ENCODE results near the gene SRSF7. TPM values are rescaled to one million over a fixed set of nuclear protein-coding genes. Genes with fewer than 3 reads are reported as not detected.
"Not testable (repeated sequence)": the region's sequence is repeated elsewhere in the genome, so short reads cannot be mapped to it uniquely, and the experiment has no call there.

SRSF7 gene
- 63.6 to 87.0 TPM (median 67.5 TPM) in 3 replicates for total RNA-seq
- long read RNA-seq, transcript SRSF7-201 (8 exons, 2,489 nt): major isoform, 23 of 46 reads
- long read RNA-seq, partial matches to known transcripts: 3 of 46 reads
- long read RNA-seq, other reads (novel, unspliced or antisense): 6 of 46 reads

- no peak for TF ChIP-seq CTCF (IDR thresholded peaks at IDR 0.05)
- peak; percentile 97 for DNase-seq (ENCODE audit: low spot score)
- Mint-ChIP-seq H3K27ac (ENCODE audit: unreplicated experiment) (peak within 1 kb of the TSS; percentile 95), H3K4me3 (ENCODE audit: unreplicated experiment) (peak within 1 kb of the TSS; percentile 89), H3K27me3 (ENCODE audit: low read depth) (no peaks in the 10 kb centered on the region), H3K36me3 (ENCODE audit: low read depth) (peaks cover 29% of the 10 kb centered on the region), H3K9me3 (ENCODE audit: low read depth) (no peaks in the 10 kb centered on the region), H3K4me1 (ENCODE audit: low read depth) (peaks cover 38% of the 10 kb centered on the region)
These were observed at the start of gene SRSF7 for GRCh38 chr2:38750891-38751595. Gene SRSF7, minus strand, starts transcription at chr2:38751361. Its CDS starts 105 bp downstream, at chr2:38751256.

- no peak for TF ChIP-seq CTCF (IDR thresholded peaks at IDR 0.05)
- Mint-ChIP-seq H3K4me1 (ENCODE audit: low read depth) (no peaks in the 10 kb centered on the region), H3K36me3 (ENCODE audit: low read depth) (peaks cover 7% of the 10 kb centered on the region), H3K9me3 (ENCODE audit: low read depth) (no peaks in the 10 kb centered on the region), H3K27ac (ENCODE audit: unreplicated experiment) (no peak overlapping the region), H3K27me3 (ENCODE audit: low read depth) (no peaks in the 10 kb centered on the region), H3K4me3 (ENCODE audit: unreplicated experiment) (no peak overlapping the region)
- DNase-seq (ENCODE audit: low spot score): no peak
These were observed 46.8 kb upstream of the SRSF7 start for GRCh38 chr2:38797953-38798352.

- TF ChIP-seq CTCF (IDR thresholded peaks at IDR 0.05): no peak
- no peaks in the 10 kb centered on the region for H3K27me3 Mint-ChIP-seq (ENCODE audit: low read depth)
- no peaks in the 10 kb centered on the region for H3K9me3 Mint-ChIP-seq (ENCODE audit: low read depth)
- peak overlapping the region; percentile 27 for H3K27ac Mint-ChIP-seq (ENCODE audit: unreplicated experiment)
- H3K4me3 Mint-ChIP-seq (ENCODE audit: unreplicated experiment): no peak overlapping the region
- H3K36me3 Mint-ChIP-seq (ENCODE audit: low read depth): peaks cover 7% of the 10 kb centered on the region
- H3K4me1 Mint-ChIP-seq (ENCODE audit: low read depth): no peaks in the 10 kb centered on the region
- no peak for DNase-seq (ENCODE audit: low spot score)
These were observed 46.1 kb upstream of the SRSF7 start for GRCh38 chr2:38797250-38797676.

- not testable (repeated sequence) for H3K9me3 Mint-ChIP-seq (ENCODE audit: low read depth); H3K4me1 Mint-ChIP-seq (ENCODE audit: low read depth); H3K27ac Mint-ChIP-seq (ENCODE audit: unreplicated experiment); DNase-seq (ENCODE audit: low spot score); H3K27me3 Mint-ChIP-seq (ENCODE audit: low read depth); H3K36me3 Mint-ChIP-seq (ENCODE audit: low read depth); H3K4me3 Mint-ChIP-seq (ENCODE audit: unreplicated experiment)
These were observed 43.9 kb upstream of the SRSF7 start for GRCh38 chr2:38795016-38795415.

DNA sequence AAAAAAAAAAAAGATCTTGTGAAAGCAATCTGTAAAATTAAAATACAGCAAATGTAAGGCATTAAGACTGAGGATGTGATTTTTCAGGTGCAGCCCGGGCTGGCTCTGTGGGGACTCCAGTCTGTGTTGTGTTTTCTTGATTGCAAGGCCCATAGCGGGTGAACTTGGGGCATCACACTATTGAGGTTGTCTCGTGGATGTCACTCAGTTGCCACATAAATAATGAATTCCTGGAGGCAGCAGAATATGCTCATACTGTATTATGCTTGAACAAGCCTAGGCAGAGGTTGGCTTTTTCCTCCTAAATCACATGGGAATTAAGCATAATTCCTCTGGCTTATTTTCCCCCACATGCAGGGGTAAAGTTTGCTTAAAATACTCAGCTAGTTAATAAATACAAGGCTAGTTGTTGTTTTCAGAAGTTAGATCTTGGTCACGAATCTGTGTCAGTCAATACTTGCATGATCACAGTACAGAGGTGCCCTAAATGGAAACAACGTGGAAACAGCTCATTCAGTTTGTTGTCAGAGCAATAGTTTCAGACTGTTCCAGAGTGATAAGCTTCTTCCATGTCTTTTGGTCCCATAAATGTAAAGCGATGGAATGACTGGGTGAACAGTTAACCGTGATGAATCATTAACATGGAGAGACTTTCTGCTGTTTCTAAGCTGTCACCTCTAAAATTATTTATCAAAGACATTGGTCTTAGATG is 43.2 kb upstream of the SRSF7 start:
- no peak for TF ChIP-seq CTCF (IDR thresholded peaks at IDR 0.05)
- no peak for DNase-seq (ENCODE audit: low spot score)
- peaks cover 5% of the 10 kb centered on the region for H3K36me3 Mint-ChIP-seq (ENCODE audit: low read depth)
- no peaks in the 10 kb centered on the region for H3K27me3 Mint-ChIP-seq (ENCODE audit: low read depth)
- no peak overlapping the region for H3K27ac Mint-ChIP-seq (ENCODE audit: unreplicated experiment)
- no peaks in the 10 kb centered on the region for H3K4me1 Mint-ChIP-seq (ENCODE audit: low read depth)
- no peaks in the 10 kb centered on the region for H3K9me3 Mint-ChIP-seq (ENCODE audit: low read depth)
- H3K4me3 Mint-ChIP-seq (ENCODE audit: unreplicated experiment): no peak overlapping the region

All from chondrocyte (in vitro differentiated cells).